ENCODE data around the gene LCE2B. TPM values are rescaled to one million over a fixed set of nuclear protein-coding genes. Genes with fewer than 3 reads are reported as not detected.
"Not testable (repeated sequence)": the region's sequence is repeated elsewhere in the genome, so short reads cannot be mapped to it uniquely, and the experiment has no call there.

LCE2B gene, protein sequence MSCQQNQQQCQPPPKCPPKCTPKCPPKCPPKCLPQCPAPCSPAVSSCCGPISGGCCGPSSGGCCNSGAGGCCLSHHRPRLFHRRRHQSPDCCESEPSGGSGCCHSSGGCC
- not detected for polyA plus RNA-seq (2013, experiment 1 of 2; ENCODE audit: insufficient read length)
- not detected for polyA plus RNA-seq (2013, experiment 2 of 2; ENCODE audit: insufficient read length)

GRCh38 chr1:152685823-152686222, at the start of gene LCE2B:
TSS of gene LCE2B (plus strand) at chr1:152686123. CDS start at chr1:152686844, 721 bp downstream.
- DNase-seq = not testable (repeated sequence)

- no peak for DNase-seq
Measured at GRCh38 chr1:152640351-152640750, 45.6 kb upstream of the LCE2B start.

- no peak for DNase-seq
Measured at GRCh38 chr1:152643945-152644344, 42.0 kb upstream of the LCE2B start.

DNA sequence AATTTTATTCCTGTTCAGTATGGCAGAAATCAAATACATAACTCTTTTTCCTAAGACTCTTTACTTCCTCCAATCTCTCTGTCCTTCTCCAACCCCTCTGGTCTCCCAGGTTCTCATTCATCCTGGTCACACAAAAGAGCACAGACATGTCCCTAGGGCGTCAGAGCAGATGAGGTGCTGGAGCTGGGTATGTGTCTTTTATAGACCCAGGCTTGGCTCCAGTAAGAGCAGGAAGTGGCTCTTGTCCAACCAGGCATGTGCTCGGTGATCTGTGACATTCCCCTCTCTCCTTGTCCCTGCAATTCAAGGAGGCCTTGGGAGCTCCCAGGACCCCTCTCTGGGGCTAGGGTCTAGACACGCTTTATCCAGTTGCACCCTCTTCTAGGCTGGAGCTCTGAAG, 40.8 kb upstream of the LCE2B start:
- no peak for DNase-seq

- DNase-seq = no peak
Measured at GRCh38 chr1:152646656-152647055, 39.3 kb upstream of the LCE2B start.

- DNase-seq = peak; percentile 53
Measured at GRCh38 chr1:152654110-152654509, 31.8 kb upstream of the LCE2B start.

DNA sequence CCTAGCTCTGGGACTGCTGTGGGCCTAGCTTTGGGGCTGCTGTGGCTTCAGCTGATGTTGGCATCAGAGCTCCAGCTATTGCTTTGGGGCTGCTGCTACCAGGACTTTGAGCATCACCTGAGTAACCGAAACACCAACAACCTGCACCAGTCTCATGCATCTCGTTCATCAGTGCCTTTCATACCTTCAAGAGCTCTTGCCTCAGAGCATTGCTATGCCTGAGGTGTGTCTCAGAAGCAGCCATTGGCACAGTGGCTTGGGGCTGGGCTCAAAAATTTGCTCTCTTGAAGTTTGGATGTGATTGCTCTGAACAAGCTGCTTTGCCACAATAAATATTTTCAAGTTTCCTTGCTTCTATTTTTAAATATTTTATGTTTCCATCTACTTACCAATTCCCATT, 29.5 kb upstream of the LCE2B start:
- no peak for DNase-seq

- no peak for DNase-seq
Measured at GRCh38 chr1:152657677-152658076, 28.2 kb upstream of the LCE2B start.

DNA sequence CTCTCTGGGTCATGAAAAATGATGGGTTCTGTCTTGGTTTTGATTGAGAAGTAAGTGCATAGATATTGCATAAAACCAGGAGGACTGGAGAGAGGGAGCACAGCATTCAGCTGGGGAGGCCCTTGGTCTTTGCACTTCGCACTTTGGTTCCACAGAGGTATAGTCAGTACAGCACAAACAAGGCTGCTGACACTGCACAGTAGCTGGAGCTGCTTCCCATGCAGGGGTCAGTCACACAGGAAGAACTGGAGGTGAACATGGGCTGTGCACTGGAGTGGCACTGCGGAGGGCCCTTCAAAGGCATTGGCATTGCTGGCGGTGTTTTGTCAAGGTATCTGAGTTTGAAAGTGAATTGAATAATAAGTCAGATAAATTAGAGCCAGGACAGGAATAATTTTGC, 27.3 kb upstream of the LCE2B start:
- DNase-seq = no peak

DNA sequence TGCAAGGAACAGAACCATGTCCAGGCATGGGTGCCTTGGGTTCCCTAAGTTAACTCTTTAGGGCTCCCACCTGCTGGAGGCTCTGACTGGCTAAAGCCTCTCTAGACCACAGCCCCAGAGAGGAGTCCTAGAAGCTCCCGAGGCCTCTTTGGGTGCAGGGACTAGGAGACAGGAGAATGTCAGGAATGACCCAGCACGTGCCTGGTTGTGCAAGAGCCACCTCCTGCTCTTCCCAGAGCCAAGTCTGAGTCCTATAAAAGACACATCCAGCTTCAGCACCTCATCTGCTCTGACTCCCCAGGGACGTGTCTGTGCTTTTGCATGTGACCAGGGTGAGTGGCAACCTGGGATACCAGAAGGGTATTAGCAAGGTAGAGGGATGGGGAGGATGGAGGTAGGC, 22.8 kb upstream of the LCE2B start, which contains the start of gene LCE2D:
Gene LCE2D (plus strand): TSS at position 283 of the 400 bp plus-strand sequence. CDS start 726 bp downstream, outside the sequence.
- no peak for DNase-seq

DNA sequence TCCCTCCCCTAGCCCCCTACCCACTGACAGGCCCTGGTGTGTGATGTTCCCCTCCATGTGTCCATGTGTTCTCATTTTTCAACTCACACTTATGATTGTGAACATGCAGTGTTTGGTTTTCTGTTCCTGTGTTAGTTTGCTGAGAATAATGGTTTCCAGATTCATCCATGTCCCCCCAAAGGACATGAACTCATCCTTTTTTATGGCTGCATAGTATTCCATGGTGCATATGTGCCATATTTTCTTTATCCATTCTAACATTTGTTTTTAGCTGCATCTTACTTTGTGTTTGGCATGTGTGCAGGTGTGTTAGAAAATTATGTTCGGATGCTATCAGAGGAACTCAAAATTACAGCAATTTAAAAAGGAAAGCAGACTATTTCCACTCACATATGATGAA, 19.8 kb upstream of the LCE2B start:
- DNase-seq = not testable (repeated sequence)

DNA sequence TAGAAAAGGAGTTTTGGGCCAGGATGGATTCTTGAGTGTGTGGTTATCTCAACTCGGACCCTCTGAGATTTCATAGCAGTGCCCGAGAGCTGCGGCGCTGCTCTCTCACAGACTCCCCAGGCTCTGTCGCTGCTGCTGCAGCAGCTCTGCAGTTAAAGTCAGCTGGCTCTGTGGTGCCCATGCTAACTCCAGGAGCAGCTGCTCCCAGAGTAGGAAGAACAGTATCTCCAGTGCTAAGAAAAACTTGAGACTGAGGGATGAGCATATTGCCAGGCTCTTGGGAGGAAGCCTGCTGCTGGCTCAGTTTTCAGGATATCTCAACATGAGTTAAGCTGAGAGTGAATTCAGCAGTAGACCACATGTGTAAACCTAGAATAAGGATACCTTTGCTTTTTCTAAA, 18.3 kb upstream of the LCE2B start:
- DNase-seq = no peak

DNA sequence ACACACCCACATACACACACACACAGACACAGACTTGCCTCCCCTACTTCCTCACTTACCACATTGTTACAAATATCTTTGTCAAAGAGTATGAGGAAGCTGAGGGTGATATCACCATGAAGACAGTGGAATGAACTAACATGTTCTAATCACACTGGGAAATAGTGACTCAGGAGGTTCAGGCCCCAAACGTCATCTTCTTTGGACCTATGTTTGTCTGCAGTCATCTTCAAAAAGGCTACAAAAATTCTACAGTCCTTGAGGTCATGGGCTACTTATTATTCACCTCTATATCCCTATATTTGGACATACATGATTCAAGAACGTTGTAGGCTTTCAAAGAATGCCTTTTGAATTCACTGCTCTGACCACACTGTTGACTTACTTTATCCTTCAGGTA, 12.9 kb upstream of the LCE2B start:
- DNase-seq = no peak

DNA sequence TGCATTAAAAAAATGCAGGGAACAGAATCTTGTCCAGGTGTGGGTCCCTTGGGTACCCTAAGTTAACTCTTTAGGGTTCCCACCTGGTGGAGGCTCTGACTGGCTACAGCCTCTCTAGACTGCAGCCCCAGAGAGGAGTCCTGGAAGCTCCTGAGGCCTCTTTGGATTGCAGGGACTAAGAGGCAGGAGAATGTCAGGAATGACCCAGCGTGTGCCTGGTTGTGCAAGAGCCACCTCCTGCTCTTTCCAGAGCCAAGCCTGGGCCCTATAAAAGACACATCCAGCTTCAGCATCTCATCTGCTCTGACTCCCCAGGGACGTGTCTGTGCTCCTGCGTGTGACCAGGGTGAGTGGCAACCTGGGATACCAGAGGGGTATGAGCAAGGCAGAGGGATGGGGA, 10.9 kb upstream of the LCE2B start, which contains the start of gene LCE2C:
Gene LCE2C (plus strand): TSS at position 297 of the 400 bp plus-strand sequence. CDS start 737 bp downstream, outside the sequence.
- not testable (repeated sequence) for DNase-seq

GRCh38 chr1:152679459-152679858, 6.5 kb upstream of the LCE2B start:
- DNase-seq = no peak

GRCh38 chr1:152681616-152682015, 4.3 kb upstream of the LCE2B start:
- no peak for DNase-seq

- DNase-seq = no peak
Measured at GRCh38 chr1:152683846-152684245, 2.1 kb upstream of the LCE2B start.

DNA sequence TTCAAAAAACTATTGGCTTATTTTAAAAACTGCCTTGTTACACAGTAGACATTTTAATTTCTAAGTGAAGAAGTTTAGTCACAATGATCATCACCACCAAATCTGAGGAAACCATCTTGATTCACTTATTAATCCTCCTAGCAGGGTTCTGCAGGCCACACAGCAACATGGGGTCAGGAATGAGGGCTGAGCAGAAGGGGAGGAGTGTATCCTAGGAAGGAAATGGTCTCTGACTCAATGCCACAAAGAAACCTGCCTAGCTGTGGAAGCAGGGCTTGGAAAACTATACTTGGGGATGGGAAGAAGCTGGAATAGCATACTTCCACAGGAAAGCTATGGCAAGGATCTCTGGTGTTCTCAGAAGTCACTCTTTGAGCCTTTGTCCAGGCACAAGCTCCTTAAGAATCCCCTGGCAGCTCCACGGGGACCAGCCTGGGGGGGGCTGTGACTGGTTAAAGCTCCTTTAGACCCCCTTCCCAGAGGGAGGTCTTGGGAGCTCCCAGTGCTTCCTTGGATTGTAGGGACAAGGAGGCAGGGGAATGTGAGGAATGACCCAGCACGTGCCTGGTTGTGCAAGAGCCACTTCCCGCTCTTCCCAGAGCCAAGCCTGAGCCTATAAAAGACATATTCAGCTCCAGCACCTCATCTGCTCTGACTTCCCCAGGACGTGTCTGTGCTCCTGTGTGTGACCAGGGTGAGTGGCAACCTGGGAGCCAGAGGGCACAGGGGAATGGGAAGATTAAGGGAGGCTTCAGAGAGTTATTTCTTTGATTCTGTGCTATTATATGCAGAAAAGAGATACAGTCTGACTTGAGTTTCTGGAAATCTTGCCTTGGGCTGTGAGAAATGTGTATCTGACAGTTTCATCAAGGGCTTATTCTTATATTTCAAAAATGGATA, 12.0 kb downstream of the LCE2B start, which contains the start of gene LCE2A:
Gene LCE2A (plus strand): TSS at position 645 of the 900 bp plus-strand sequence. CDS start 557 bp downstream, outside the sequence.
- peak; percentile 1 for DNase-seq

DNA sequence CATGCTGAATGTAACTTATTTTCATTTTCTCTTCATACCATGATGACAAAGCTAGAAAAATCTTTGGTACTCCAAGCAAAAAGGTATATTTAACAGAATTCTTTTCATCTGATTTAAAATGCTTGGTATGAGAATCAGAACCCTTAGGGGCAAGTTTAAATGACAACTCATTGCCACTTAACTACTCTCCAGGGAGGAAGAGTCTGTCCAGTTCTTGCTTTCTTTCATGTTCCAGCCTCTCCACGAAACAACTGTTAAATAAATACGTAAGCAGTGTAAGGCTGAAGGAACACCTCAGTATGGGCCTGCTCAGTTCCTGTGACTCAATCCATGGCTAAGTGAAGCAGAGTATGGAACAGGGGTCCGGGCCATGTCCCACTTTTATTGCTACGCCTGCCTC, 13.8 kb downstream of the LCE2B start:
- DNase-seq = no peak

DNA sequence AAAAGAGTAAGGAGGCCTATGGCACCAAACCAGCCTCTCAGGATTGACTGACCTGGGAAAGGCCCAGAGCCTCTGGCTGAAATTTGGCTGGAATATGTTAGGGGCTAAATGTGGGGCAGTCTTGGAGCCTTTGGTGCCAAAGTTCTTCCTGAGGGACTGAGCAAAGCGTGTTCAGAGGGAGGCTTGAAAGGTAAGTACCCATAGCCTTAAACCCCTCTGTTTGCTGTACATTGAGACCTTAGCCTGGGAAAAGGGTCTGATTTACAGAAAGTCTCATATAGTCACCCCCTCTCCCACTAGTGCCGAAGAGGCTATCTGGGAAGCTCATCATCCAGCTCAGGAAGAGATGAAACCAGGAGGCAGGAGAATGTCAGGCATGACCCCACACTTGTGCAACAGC, 21.9 kb downstream of the LCE2B start, which contains the start of gene LCE4A:
Gene LCE4A (plus strand): TSS at position 301 of the 400 bp plus-strand sequence. CDS start 916 bp downstream, outside the sequence.
- no peak for DNase-seq

GRCh38 chr1:152718238-152718637, 32.3 kb downstream of the LCE2B start:
- no peak for DNase-seq

DNA sequence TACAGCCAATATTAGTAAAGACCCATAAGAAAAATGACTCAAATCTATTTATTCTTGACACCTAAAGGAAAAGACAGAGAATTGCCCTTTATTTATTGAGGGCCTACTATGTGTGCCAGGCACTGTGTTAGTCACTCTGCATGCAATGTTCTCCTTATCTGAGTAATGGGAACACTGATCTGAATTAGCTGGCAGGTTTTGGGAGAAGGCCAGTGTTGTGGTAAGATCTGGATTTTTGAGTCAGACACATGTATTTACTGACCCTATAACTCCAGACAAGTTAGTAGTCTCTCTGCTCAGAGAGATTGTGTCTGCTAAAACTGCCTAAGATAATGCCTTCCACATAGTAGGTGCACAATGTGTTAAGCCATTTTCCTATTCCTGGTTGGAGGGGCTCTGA, 39.3 kb downstream of the LCE2B start:
- no peak for DNase-seq

DNA sequence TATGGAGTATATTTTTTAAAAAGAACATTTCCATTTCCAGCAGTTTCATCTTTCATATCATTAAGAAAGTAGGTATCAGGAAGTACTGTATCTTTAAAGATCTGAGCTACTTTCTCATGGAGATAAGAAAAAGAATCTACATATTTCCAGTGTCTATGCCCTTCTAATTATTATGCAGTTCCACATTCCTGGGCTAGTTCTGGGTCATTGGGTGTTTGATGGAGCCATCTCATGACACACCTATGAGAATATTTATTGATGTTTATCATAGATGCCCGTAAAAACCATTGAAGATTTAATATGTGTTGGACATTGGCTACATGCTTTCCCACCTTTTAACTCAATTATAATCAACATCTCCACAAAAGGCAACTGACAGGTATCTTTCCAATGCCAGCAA, 43.1 kb downstream of the LCE2B start:
- DNase-seq = no peak

Data from fibroblast of skin of scalp (primary cell).